Right cardiac atrium (tissue), 5 donors: ENCODE measurements around the gene S100P. TPM values are rescaled to one million over a fixed set of nuclear protein-coding genes. Genes with fewer than 3 reads are reported as not detected.
"Not testable (repeated sequence)": the region's sequence is repeated elsewhere in the genome, so short reads cannot be mapped to it uniquely, and the experiment has no call there.

Experiments used
- ATAC-seq, 2 donors: fragments of 200-7000 bp; cut with Tn5 transposase; one replicate each; pipeline versions ENCODE4 v1.8.0 to v1.9.1; 2020; ENCODE audit warnings: moderate library complexity in 2 of 2, mild to moderate bottlenecking in 1 of 2
- DNase-seq, 3 donors: peaks; one replicate each; pipeline ENCODE4 v3.0.0-alpha.2; 2020
- H3K27ac ChIP-seq: one replicate; pipeline ENCODE4 v1.5.1; 2013; ENCODE audit warnings: mild to moderate bottlenecking, low read length, control low read depth, moderate library complexity
- H3K27me3 ChIP-seq: one replicate; pipeline ENCODE4 v1.6.1; 2013; ENCODE audit not compliant: control insufficient read depth, insufficient read depth
- H3K4me1 ChIP-seq: one replicate; pipeline ENCODE4 v1.6.1; 2013; ENCODE audit warnings: low read length; ENCODE audit not compliant: control insufficient read depth, insufficient read depth
- H3K4me3 ChIP-seq: one replicate; pipeline ENCODE4 v1.5.1; 2013; ENCODE audit warnings: low read length, control low read depth
- H3K9me3 ChIP-seq: one replicate; pipeline ENCODE4 v1.6.1; 2013; ENCODE audit warnings: low read length; ENCODE audit not compliant: control insufficient read depth
- WGBS: extraction: QIAGEN DNeasy Blood & Tissue Kit; methylation state at CpG from one replicate; pipeline ENCODE4 v1.1.7; 2013; 5-methylcytosine and 5-hydroxymethylcytosine counted together
- intact Hi-C, 4 donors: fragments of 100-400 bp; cut with DNase I; formaldehyde crosslinking; loops; one replicate each; pipeline versions ENCODE4 v1.11.0 to v1.14.0; 2022 to 2023
- polyA plus RNA-seq: library from polyadenylated mRNA; stranded (reverse); fragments of 200-250 nt; gene quantifications from one replicate; pipeline ENCODE4 v1.2.3, GENCODE V29; 2013
- total RNA-seq, 4 donors: library from RNA; stranded (reverse); fragmentation: NEBNext Ultra II Directional; extraction: Animal tissue kit (Norgen Biotek cat#: 25700); gene quantifications; one replicate each; pipeline ENCODE4 v1.2.1, GENCODE V29; 2021
- donor health status: healthy with polysubstance abuse.
- donor health status: DM: no; HTN: yes; CAD: no.
- donor health status: DM: no; HTN: no; CAD: no.
- donor health status: DM: no; HTN: yes; CAD: no; lungs with severe emphysema.
- donor health status: DM: yes; HTN: yes; CAD: no.

The S100P gene
- total and polyA plus RNA-seq, 5 donors = 0.16 to 1.5 TPM; not detected in 3

DNA sequence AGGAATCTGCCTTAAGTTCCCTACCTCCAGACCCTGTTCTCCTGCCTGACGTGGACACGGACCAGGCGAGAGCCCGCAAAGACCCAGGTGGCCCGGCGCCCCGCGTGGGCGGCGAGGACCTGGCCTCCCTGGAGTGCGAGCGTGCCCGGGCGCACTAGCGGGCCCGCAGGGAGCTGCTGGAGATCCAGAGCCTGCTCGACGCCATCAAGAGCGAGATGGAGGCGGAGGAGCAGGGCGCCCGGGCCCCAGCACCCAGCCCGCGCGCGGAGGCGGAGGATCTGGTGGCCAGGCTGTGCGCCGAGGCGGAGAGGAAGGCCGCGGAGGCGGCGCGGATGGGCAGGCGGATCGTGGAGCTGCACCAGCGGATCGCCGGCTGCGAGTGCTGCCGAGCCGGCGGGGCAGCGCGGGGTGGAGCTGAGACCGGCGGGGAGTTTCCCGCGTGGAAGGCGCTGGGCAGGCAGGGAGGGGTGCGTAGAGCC is 35.0 kb upstream of the S100P start:
- ATAC-seq (peak; percentile 82 to 85), DNase-seq (peak; percentile 55 to 88 (median 87))
- 12% methylated on average over 52 of the region's 52 CpGs for WGBS

DNA sequence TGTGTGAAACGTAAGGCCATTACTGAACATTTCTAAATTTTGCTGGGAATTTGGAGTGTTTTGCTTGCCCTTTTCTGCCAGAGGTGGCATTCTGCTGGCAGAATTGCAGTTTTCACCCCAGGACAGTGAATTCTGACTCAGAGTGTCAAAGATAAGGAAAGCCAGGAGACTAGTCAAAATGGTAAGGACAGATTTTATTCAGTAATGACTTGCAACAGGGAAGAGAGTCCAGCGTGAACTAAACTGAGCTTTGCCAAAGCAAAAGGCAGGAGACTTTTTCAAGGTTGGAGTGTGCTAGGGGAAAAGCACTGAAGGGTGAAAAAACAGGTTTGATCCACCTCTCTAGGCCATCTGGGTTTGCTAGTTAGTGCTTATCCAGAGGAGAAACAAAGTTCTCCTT is 33.8 kb upstream of the S100P start:
- no peaks in the 10 kb centered on the region for H3K27me3 ChIP-seq
- H3K27ac ChIP-seq = no peak overlapping the region
- H3K9me3 ChIP-seq = no peaks in the 10 kb centered on the region
- DNase-seq (no peak), ATAC-seq (no peak)
- intact Hi-C loops = no loop called here
- no peak overlapping the region for H3K4me3 ChIP-seq
- 92% methylated on average over 2 of the region's 2 CpGs for WGBS
- H3K4me1 ChIP-seq = peaks cover 3% of the 10 kb centered on the region

More for the DNA sequence above, 35.0 kb upstream of the S100P start:
- H3K27me3 ChIP-seq = no peaks in the 10 kb centered on the region
- H3K9me3 ChIP-seq = no peaks in the 10 kb centered on the region
- intact Hi-C loops = no loop called here
- H3K4me1 ChIP-seq = no peaks in the 10 kb centered on the region
- no peak overlapping the region for H3K27ac ChIP-seq
- peak overlapping the region; percentile 28 for H3K4me3 ChIP-seq

DNA sequence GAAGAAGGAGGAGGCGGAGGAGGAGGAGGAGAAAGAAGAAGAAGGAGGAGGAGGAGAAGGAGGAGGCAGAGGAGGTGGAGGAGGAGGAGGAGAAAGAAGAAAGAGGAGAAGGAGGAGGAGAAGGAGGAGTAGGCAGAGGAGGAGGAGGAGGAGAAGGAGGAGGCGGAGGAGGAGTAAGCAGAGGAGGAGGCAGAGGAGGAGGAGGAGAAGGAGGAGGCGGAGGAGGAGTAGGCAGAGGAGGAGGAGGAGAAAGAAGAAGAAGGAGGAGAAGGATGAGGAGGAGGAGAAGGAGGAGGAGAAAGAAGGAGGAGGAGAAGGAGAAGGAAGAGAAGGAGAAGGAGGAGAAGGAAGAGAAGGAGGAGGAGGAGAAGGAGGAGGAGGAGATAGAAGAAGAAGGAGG is 33.2 kb upstream of the S100P start:
- ATAC-seq = peak in 1 of 2 donors; percentile 39
- no peak overlapping the region for H3K27ac ChIP-seq
- no peak overlapping the region for H3K4me3 ChIP-seq
- no peak for DNase-seq
- intact Hi-C loops = no loop called here
- peaks cover 4% of the 10 kb centered on the region for H3K4me1 ChIP-seq
- no peaks in the 10 kb centered on the region for H3K27me3 ChIP-seq
- WGBS = 98% methylated on average over 3 of the region's 3 CpGs
- H3K9me3 ChIP-seq = no peaks in the 10 kb centered on the region

DNA sequence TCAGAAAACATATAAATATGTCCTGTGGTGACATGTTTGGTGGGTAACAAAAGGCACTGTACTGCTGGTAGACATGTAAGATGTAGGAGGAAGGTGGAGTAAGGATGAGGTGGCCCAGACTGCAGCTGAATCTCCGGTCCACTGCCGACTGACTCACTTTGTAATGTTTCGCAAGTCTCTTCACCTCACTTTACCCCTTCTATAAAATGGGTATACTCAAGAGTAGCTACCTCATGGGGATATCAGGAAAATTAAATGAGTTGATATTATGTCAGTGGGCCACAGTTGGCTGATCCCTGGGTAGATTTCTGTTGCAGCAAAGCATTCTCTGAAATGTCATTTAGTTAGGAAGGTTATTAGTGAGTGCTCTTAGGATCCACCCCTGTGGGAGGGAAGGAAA is 31.1 kb upstream of the S100P start:
- Histone ChIP-seq H3K4me1 (peaks cover 4% of the 10 kb centered on the region), H3K9me3 (no peaks in the 10 kb centered on the region), H3K4me3 (no peak overlapping the region), H3K27ac (no peak overlapping the region), H3K27me3 (no peaks in the 10 kb centered on the region)
- WGBS = 94% methylated on average over 3 of the region's 3 CpGs
- intact Hi-C loops = no loop called here
- DNase-seq (no peak), ATAC-seq (no peak)

DNA sequence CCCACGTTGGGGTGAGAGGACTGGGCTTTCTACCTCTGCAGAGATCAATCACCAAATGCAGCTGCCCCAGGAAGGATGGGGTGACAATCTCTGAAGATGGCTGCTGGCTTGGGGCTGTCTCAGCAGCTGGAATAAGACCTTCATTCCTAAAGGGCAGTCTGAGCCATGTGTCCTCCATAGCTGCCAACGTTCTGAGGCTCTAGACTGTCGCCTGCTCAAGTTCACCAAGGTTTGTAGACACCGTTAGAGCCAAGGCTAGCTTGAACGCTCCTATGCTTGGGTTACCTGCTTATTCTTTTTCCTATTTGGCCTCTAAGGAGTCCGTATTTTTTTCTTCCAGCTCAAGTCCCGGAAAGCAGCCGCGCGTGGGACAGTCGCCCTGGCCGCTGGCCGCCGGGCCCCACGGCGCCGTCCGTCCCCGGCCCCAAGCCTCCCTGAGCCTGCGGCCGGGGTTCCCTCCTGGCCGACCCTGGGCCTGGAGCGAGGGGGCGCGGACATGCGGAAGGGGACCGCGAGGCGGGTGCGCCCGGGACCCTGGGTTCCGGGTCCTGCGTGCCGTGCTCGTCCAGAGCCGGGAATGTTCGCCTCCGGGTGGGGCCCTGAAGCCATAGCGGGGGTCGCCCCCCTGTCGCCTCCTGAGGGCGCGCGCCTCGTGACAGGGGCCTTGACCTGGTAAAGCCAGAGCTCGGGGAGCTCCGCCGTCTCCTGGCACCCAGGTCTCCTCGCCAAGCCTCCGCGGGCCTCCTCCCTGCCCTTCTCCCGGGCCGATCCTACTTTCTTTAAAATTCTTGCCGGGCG is 29.9 kb upstream of the S100P start:
- peak in 1 of 2 donors; percentile 43 for ATAC-seq
- WGBS = 12% methylated on average over 55 of the region's 55 CpGs
- peak in 2 of 3 donors; percentile 61 to 63 for DNase-seq
- peaks cover 4% of the 10 kb centered on the region for H3K4me1 ChIP-seq
- H3K4me3 ChIP-seq = peak overlapping the region; percentile 46
- no peak overlapping the region for H3K27ac ChIP-seq
- intact Hi-C loops = no loop called here
- H3K27me3 ChIP-seq = no peaks in the 10 kb centered on the region
- no peaks in the 10 kb centered on the region for H3K9me3 ChIP-seq

DNA sequence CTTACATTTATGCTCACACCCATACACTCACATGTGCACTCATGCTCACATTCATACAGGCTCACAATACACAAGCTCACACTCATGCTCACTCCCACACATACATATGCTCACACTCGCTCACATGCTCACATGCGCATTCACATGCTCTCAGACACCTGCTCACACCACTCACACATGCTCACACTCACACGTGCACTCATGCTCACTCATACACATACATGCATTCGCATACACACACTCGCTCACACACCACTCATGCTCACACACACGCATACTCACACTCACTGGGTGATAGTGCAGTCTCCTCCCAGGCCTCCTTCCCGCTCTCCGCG is 28.4 kb upstream of the S100P start:
- no peaks in the 10 kb centered on the region for H3K9me3 ChIP-seq
- ATAC-seq = no peak
- H3K4me3 ChIP-seq = no peak overlapping the region
- no peak overlapping the region for H3K27ac ChIP-seq
- no peak for DNase-seq
- H3K27me3 ChIP-seq = no peaks in the 10 kb centered on the region
- intact Hi-C loops = no loop called here
- H3K4me1 ChIP-seq = peaks cover 4% of the 10 kb centered on the region
- 92% methylated on average over 9 of the region's 9 CpGs for WGBS

DNA sequence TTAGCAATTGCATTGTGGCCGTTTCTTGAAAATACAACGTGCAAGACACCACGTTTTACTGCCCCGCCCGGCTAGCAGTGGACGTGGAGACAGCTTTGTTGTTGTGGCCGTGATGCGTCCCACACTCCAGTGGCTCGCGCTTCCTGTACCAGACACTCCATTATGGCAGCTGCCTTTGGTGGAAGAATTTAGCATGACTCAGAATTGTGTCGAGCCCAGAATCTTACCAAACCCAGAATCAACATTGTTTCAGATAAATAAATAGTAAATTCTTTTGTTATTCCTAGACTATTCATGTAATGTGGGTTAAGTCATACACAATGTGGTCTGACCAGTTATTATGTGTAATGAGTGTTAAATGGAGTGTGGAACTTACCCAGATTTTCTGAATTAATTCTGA is 25.3 kb upstream of the S100P start:
- ATAC-seq (no peak), DNase-seq (no peak)
- no peaks in the 10 kb centered on the region for H3K9me3 ChIP-seq
- intact Hi-C loops = no loop called here
- 89% methylated on average over 11 of the region's 11 CpGs for WGBS
- H3K4me3 ChIP-seq = no peak overlapping the region
- no peak overlapping the region for H3K27ac ChIP-seq
- peaks cover 4% of the 10 kb centered on the region for H3K4me1 ChIP-seq
- H3K27me3 ChIP-seq = no peaks in the 10 kb centered on the region

DNA sequence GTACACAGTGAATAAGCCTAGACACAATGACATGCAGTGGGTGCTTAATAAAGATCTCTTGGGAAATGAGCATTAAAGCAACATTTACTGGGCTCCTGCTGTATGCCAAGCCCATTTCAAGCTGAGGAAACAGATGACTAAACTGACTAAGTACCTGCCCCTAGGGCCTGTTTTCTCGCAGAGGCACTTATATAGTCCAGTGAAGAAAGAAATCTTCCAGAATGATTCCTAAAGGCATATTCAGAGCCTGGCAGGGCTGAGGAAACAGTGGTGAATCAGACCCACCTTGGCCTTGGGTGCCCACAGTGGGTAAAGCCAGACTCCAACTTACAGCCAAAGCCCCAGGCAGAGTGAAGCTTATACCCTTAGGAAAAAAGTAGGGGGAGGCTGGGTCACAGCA is 22.0 kb upstream of the S100P start:
- H3K27ac ChIP-seq = no peak overlapping the region
- 97% methylated on average over 1 of the region's 1 CpG for WGBS
- no peaks in the 10 kb centered on the region for H3K27me3 ChIP-seq
- peaks cover 6% of the 10 kb centered on the region for H3K4me1 ChIP-seq
- no peak for ATAC-seq
- no peak overlapping the region for H3K4me3 ChIP-seq
- no peaks in the 10 kb centered on the region for H3K9me3 ChIP-seq
- no peak for DNase-seq
- intact Hi-C loops = no loop called here

DNA sequence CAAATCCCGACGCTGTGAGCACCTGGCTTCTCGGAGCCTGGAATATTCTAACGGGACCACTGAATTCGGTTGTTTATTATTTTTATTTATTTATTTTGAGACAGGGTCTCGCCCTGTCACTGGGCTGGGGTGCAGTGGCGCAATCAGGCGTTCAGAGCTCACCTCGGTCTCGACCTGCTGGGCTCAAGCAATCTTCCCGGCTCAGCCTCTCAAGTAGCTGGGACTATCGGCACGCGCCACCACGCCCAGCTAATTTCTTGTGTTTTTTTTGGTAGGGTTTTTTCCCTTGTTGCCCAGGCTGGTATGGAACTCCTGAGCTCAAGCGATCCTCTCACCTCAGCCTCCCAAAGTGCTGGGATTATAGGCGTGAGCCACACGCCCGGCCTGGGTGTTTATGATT is 21.5 kb upstream of the S100P start:
- Histone ChIP-seq H3K4me1 (peaks cover 9% of the 10 kb centered on the region), H3K27me3 (no peaks in the 10 kb centered on the region), H3K27ac (no peak overlapping the region), H3K9me3 (no peaks in the 10 kb centered on the region), H3K4me3 (no peak overlapping the region)
- ATAC-seq = no peak
- no peak for DNase-seq
- intact Hi-C loops = no loop called here
- WGBS = 98% methylated on average over 19 of the region's 19 CpGs

DNA sequence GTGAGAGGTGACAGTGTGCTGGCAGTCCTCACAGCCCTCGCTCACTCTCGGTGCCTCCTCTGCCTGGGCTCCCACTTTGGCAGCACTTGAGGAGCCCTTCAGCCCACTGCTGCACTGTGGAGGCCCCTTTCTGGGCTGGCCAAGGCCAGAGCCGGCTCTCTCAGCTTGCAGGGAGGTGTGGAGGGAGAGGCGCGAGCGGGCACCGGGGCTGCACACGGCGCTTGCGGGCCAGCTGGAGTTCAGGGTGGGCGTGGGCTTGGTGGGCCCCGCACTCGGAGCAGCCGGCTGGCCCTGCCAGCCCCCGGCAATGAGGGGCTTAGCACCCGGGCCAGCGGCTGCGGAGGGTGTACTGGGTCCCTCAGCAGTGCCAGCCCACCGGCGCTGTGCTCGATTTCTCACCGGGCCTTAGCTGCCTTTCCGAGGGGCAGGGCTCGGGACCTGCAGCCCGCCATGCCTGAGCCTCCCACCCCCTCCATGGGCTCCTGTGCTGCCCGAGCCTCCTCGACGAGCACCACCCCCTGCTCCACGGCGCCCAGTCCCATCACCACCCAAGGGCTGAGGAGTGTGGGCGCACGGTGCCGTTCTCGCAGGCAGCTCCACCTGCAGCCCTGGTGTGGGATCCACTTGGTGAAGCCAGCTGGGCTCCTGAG is 21.0 kb upstream of the S100P start:
- H3K4me3 ChIP-seq, ATAC-seq, H3K27me3 ChIP-seq, H3K4me1 ChIP-seq, H3K27ac ChIP-seq, intact Hi-C loops, H3K9me3 ChIP-seq: not testable (repeated sequence)
- DNase-seq = peak in 1 of 3 donors; percentile 72
- WGBS = 97% methylated on average over 34 of the region's 34 CpGs

DNA sequence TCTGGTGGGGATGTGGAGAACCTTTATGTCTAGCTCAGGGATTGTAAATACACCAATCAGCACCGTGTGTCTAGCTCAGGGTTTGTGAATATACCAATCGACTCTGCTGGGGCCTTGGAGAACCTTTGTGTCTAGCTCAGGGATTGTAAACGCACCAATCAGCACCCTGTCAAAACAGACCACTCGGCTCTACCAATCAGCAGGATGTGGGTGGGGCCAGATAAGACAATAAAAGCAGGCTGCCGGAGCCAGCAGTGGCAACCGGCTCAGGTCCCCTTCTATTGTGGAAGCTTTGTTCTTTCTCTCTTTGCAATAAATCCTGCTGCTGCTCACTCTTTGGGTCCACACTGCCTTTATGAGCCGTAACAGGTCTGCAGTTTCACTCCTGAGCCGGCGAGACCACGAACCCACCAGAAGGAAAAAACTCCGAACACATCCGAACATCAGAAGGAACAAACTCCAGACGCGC is 20.5 kb upstream of the S100P start:
- H3K4me1 ChIP-seq = not testable (repeated sequence)
- 40% methylated on average over 14 of the region's 14 CpGs for WGBS

More for the DNA sequence above, 20.5 kb upstream of the S100P start:
- DNase-seq (peak in 1 of 3 donors; percentile 60), ATAC-seq (peak; percentile 16 to 22)
- intact Hi-C loops, H3K9me3 ChIP-seq, H3K27me3 ChIP-seq: not testable (repeated sequence)
- Histone ChIP-seq H3K27ac (peak overlapping the region; percentile 85), H3K4me3 (peak overlapping the region; percentile 76)
